ENCODE results near the gene CHN1. TPM values are rescaled to one million over a fixed set of nuclear protein-coding genes. Genes with fewer than 3 reads are reported as not detected.

Gene CHN1
- polyA plus RNA-seq, 1 donor (not counting 4 experiments of a cell fraction or from before 2014, with no cell fraction given) = 2.3 TPM

DNA sequence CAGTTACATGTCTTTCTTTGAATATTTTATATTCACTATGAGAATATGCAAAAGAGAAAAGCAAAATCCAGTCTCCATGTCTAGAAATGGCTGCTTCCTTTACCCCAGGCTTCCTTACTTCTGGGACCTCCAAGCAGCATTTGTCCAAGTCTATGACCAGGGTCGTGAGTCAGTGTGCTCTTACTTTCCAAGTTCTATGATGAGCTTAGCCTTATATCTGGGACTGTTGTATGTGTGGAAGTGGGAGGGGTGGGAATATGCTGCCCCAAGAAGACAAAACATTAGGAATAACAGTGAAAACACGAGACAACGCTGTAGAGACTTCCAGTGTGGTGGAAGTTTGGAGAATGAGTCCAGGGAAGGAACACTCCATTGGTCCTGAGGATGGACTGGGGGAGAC, 219.7 kb downstream of the CHN1 start:
- H3K9ac ChIP-seq (ENCODE audit: control insufficient read depth, extremely low read depth, insufficient read depth, low read length) = no peak overlapping the region
- H3K27ac ChIP-seq (ENCODE audit: control insufficient read depth, insufficient read depth, low read length) = no peak overlapping the region
- no peaks in the 10 kb centered on the region for H4K20me1 ChIP-seq (ENCODE audit: control insufficient read depth, extremely low read depth, insufficient read depth, low read length)

DNA sequence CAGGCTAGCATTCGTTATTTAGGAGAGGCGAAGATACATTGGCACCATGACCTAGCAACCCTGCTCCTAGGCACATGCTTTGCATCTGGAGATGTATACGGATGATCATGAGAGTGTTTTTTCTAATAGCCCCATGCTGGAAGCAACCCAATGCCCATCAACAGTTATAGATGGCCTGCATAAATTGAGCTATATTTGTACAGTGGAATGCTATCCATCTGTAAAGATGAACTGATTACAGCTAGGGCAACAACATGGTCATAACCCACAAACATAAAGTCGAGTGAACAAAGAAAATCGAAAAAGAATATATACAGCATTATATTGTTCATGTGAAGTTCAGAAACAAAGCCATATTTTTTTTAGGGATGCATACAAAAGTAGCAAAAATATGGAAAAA, 220.3 kb downstream of the CHN1 start:
- Histone ChIP-seq H3K9me1 (ENCODE audit: control insufficient read depth, extremely low read depth, insufficient read depth, low read length) (no peaks in the 10 kb centered on the region), H3K27ac (ENCODE audit: control insufficient read depth, insufficient read depth, low read length) (no peak overlapping the region), H3K36me3 (ENCODE audit: control insufficient read depth in 2 of 2, extremely low read depth in 1 of 2, insufficient read depth in 2 of 2, low read length in 2 of 2) (no peaks in the 10 kb centered on the region), H3K4me3 (ENCODE audit: control insufficient read depth in 2 of 3, extremely low read depth in 1 of 3, insufficient read depth in 2 of 3, low read depth in 1 of 3, low read length in 3 of 3) (no peak overlapping the region), H3K4me2 (ENCODE audit: control insufficient read depth, extremely low read depth, insufficient read depth, low read depth, low read length) (no peak overlapping the region), H3K9ac (ENCODE audit: control insufficient read depth, extremely low read depth, insufficient read depth, low read length) (no peak overlapping the region), H2AFZ (ENCODE audit: control insufficient read depth, low read length) (no peak overlapping the region), H4K20me1 (ENCODE audit: control insufficient read depth, extremely low read depth, insufficient read depth, low read length) (no peaks in the 10 kb centered on the region), H3K79me2 (ENCODE audit: control insufficient read depth, insufficient read depth, low read length) (no peaks in the 10 kb centered on the region), H3K9me3 (ENCODE audit: control insufficient read depth, low read depth, low read length) (no peaks in the 10 kb centered on the region), H3K4me1 (ENCODE audit: control insufficient read depth, extremely low read depth, insufficient read depth, low read length) (no peaks in the 10 kb centered on the region), H3K27me3 (ENCODE audit: control insufficient read depth, extremely low read depth, insufficient read depth, low read length) (no peaks in the 10 kb centered on the region)
- TF ChIP-seq EZH2 (IDR thresholded peaks at IDR 0.05; ENCODE audit: low read length) = no peak
- TF ChIP-seq, protein P1, sequence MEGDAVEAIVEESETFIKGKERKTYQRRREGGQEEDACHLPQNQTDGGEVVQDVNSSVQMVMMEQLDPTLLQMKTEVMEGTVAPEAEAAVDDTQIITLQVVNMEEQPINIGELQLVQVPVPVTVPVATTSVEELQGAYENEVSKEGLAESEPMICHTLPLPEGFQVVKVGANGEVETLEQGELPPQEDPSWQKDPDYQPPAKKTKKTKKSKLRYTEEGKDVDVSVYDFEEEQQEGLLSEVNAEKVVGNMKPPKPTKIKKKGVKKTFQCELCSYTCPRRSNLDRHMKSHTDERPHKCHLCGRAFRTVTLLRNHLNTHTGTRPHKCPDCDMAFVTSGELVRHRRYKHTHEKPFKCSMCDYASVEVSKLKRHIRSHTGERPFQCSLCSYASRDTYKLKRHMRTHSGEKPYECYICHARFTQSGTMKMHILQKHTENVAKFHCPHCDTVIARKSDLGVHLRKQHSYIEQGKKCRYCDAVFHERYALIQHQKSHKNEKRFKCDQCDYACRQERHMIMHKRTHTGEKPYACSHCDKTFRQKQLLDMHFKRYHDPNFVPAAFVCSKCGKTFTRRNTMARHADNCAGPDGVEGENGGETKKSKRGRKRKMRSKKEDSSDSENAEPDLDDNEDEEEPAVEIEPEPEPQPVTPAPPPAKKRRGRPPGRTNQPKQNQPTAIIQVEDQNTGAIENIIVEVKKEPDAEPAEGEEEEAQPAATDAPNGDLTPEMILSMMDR (optimal IDR thresholded peaks at IDR 0.05 in 1 of 3, IDR thresholded peaks at IDR 0.05 in 1 of 3, conservative IDR thresholded peaks at IDR 0.05 in 1 of 3; ENCODE audit: extremely low read depth in 1 of 3, insufficient read depth in 2 of 3, low read length in 3 of 3) = no peak
- no peak for FAIRE-seq
- dilution Hi-C loops (cut with MboI; ENCODE audit: extremely low pct_ligation_motif_present, low sequenced_read_pairs) = no loop called here
- no peak for DNase-seq (ENCODE audit: low read depth, low spot score)

More for the DNA sequence above, 219.7 kb downstream of the CHN1 start:
- DNase-seq (ENCODE audit: low read depth, low spot score) = no peak
- no peaks in the 10 kb centered on the region for H3K9me1 ChIP-seq (ENCODE audit: control insufficient read depth, extremely low read depth, insufficient read depth, low read length)
- H3K4me2 ChIP-seq (ENCODE audit: control insufficient read depth, extremely low read depth, insufficient read depth, low read depth, low read length) = no peak overlapping the region
- H3K4me1 ChIP-seq (ENCODE audit: control insufficient read depth, extremely low read depth, insufficient read depth, low read length) = no peaks in the 10 kb centered on the region
- FAIRE-seq = no peak
- no peaks in the 10 kb centered on the region for H3K27me3 ChIP-seq (ENCODE audit: control insufficient read depth, extremely low read depth, insufficient read depth, low read length)
- H2AFZ ChIP-seq (ENCODE audit: control insufficient read depth, low read length) = no peak overlapping the region
- H3K4me3 ChIP-seq (ENCODE audit: control insufficient read depth in 2 of 3, extremely low read depth in 1 of 3, insufficient read depth in 2 of 3, low read depth in 1 of 3, low read length in 3 of 3) = no peak overlapping the region
- no peaks in the 10 kb centered on the region for H3K36me3 ChIP-seq (ENCODE audit: control insufficient read depth in 2 of 2, extremely low read depth in 1 of 2, insufficient read depth in 2 of 2, low read length in 2 of 2)
- dilution Hi-C loops (cut with MboI; ENCODE audit: extremely low pct_ligation_motif_present, low sequenced_read_pairs) = no loop called here
- no peaks in the 10 kb centered on the region for H3K79me2 ChIP-seq (ENCODE audit: control insufficient read depth, insufficient read depth, low read length)
- no peaks in the 10 kb centered on the region for H3K9me3 ChIP-seq (ENCODE audit: control insufficient read depth, low read depth, low read length)
- TF ChIP-seq EZH2 (IDR thresholded peaks at IDR 0.05; ENCODE audit: low read length) = no peak
- TF ChIP-seq, protein P1 (optimal IDR thresholded peaks at IDR 0.05 in 1 of 3, IDR thresholded peaks at IDR 0.05 in 1 of 3, conservative IDR thresholded peaks at IDR 0.05 in 1 of 3; ENCODE audit: extremely low read depth in 1 of 3, insufficient read depth in 2 of 3, low read length in 3 of 3) = no peak
